Right atrium auricular region (tissue), 2 donors: Measurements from ENCODE around the gene RNF213. TPM values are rescaled to one million over a fixed set of nuclear protein-coding genes. Genes with fewer than 3 reads are reported as not detected.

Experiments used
- DNase-seq: peaks from one replicate; pipeline ENCODE4 v3.0.0-alpha.2; 2019; ENCODE audit warnings: low spot score
- H3K27ac ChIP-seq, 2 donors: fragments of 200-600 bp; sonication (generic); 1 replicate in 1 of 2; 2 replicates in 1 of 2; pipeline ENCODE4 v1.5.1; 2016 to 2019
- H3K27me3 ChIP-seq, 2 donors: fragments of 200-600 bp; sonication (generic); one replicate each; pipeline versions ENCODE4 v1.5.1 to v1.6.0; 2017 to 2019
- H3K36me3 ChIP-seq: fragments of 200-600 bp; sonication (generic); one replicate; pipeline ENCODE4 v1.5.1; 2016
- H3K4me1 ChIP-seq, 2 donors: fragments of 200-600 bp; sonication (generic); one replicate each; pipeline versions ENCODE4 v1.5.1 to v1.6.0; 2017 to 2019
- H3K4me3 ChIP-seq, 2 donors: fragments of 200-600 bp; sonication (generic); 1 replicate in 1 of 2; 2 replicates in 1 of 2; pipeline ENCODE4 v1.5.1; 2017 to 2019; ENCODE audit warnings: mild to moderate bottlenecking in 1 of 2, moderate library complexity in 1 of 2
- H3K9me3 ChIP-seq, 2 donors: fragments of 200-600 bp; sonication (generic); one replicate each; pipeline ENCODE4 v1.5.1; 2019
- total RNA-seq, 2 donors: library from RNA; depleted of rRNA; stranded (reverse); fragments of >200 nt; gene quantifications; one replicate each; pipeline ENCODE4 v1.1.0, GENCODE V29; 2016
- TF ChIP-seq, protein P1 (sequence below), 2 donors: fragments of 200-600 bp; sonication (generic); IDR thresholded peaks; one replicate each; pipeline ENCODE4 v1.5.1; 2019; ENCODE audit warnings: antibody characterized with exemption in 2 of 2

Gene RNF213
- total RNA-seq, 2 donors from 2014 or later = 27.3 to 36.8 TPM

DNA sequence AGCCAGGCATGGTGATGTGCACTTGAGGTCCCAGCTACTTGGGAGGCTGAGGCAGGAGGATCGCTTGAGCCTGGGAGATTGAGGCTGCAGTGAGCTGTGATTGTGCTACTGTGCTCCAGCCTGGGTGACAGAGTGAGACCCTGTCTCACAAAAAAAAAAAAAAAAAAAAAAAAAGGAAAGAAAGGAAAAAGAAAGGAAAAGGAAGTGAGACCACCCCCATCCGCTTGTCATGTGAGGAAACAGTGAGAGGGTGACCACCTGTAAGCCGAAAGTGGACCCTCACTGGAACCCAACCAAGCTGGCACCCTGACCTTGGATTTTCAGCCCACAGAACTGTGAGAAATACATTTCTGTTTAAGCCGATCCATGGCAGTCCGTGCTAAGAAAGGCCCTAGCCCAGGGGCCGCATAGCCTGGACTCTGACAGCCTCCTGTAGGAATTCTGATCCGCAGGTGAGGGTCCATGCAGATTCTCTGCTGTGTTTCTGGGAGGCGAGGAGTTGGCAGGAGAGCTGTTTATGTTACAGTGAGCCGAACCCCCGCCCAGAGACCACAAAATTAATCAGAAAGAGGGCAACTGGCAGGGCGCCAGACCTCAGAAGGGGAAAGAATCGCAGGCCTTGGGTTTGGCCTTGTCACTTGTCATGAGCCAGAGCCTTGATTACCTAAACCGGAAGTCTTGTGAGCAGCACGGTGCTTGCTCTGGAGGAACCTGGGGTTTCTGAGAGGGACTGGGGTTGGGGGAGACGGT is 41.5 kb upstream of the RNF213 start:
- Histone ChIP-seq H3K27ac (peak overlapping the region; percentile 86 to 89), H3K4me3 (peak overlapping the region; percentile 98 to 99), H3K27me3 (no peaks in the 10 kb centered on the region), H3K9me3 (no peaks in the 10 kb centered on the region), H3K4me1 (peaks cover 0 to 21% of the 10 kb centered on the region in 2 donors), H3K36me3 (peaks cover 17% of the 10 kb centered on the region)
- TF ChIP-seq, protein P1, sequence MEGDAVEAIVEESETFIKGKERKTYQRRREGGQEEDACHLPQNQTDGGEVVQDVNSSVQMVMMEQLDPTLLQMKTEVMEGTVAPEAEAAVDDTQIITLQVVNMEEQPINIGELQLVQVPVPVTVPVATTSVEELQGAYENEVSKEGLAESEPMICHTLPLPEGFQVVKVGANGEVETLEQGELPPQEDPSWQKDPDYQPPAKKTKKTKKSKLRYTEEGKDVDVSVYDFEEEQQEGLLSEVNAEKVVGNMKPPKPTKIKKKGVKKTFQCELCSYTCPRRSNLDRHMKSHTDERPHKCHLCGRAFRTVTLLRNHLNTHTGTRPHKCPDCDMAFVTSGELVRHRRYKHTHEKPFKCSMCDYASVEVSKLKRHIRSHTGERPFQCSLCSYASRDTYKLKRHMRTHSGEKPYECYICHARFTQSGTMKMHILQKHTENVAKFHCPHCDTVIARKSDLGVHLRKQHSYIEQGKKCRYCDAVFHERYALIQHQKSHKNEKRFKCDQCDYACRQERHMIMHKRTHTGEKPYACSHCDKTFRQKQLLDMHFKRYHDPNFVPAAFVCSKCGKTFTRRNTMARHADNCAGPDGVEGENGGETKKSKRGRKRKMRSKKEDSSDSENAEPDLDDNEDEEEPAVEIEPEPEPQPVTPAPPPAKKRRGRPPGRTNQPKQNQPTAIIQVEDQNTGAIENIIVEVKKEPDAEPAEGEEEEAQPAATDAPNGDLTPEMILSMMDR (IDR thresholded peaks at IDR 0.05) = no peak
- peak; percentile 87 for DNase-seq

DNA sequence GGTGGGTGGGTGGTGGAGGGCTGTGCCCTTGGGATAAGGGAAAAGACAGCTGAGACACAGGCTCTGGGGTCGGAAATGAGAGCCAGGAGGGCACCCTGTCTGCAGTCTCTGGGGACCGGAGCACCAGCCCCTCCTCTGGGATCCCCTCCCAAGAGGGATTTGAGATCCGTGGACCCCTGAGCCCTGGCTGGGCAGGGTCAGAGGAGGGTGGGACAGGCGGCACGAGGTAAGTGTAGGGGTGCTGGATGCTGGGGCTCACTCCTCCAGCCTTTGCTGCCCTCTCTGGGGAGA is 40.9 kb upstream of the RNF213 start:
- Histone ChIP-seq H3K4me3 (peak overlapping the region; percentile 98 to 99), H3K9me3 (no peaks in the 10 kb centered on the region), H3K27ac (peak overlapping the region; percentile 86 to 89), H3K4me1 (peaks cover 0 to 21% of the 10 kb centered on the region in 2 donors), H3K36me3 (peaks cover 12% of the 10 kb centered on the region), H3K27me3 (no peaks in the 10 kb centered on the region)
- TF ChIP-seq, protein P1 (IDR thresholded peaks at IDR 0.05) = no peak
- DNase-seq = no peak

DNA sequence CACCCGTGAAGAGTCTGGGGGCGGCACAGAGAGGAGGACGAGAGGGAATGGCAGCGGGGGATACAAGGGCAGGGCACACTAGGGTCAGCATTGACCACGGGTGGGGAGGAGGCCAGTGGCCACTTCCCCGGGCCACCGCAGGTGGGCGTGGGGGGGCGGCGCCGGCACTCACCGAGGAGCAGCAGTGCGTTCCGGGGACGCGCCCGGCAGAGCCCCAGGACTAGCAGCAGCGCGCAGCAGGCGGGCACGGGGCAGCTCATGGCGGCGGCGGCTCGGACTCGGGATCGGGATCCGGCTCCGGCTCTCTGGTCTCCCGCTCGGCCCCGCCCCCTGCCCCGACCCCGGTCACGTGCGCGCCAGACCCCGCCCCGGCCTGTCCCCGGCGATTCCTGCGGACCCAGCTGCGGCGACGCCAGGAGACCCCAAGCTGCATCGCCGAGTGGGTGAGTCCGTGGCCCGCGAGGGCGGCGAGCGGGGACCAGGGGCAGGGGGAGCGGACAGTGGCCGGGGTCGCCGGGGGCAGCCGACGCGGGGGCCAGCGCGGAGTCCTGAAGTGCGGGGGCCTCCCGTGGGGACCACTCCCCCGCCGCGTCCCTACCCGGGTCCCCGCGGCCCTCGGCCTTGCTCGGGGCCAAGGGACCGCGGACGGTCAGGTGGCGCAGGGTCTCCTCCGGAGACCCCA is 40.5 kb upstream of the RNF213 start, which contains the start of the genes SGSH and SLC26A11:
Gene SGSH, minus strand, starts transcription at position 280 of the 682 bp plus-strand sequence. Its CDS starts 20 bp downstream, at position 260.
Gene SLC26A11, plus strand, starts transcription at position 374 of the 682 bp plus-strand sequence. CDS start 1,134 bp downstream, outside the sequence.
- H3K27ac ChIP-seq = peak within 1 kb of the TSS; percentile 86 to 89
- no peaks in the 10 kb centered on the region for H3K27me3 ChIP-seq
- TF ChIP-seq, protein P1 (IDR thresholded peaks at IDR 0.05) = peak in 1 of 2 donors; percentile 13
- H3K4me1 ChIP-seq = peaks cover 0 to 21% of the 10 kb centered on the region in 2 donors
- H3K9me3 ChIP-seq = no peaks in the 10 kb centered on the region
- H3K36me3 ChIP-seq = peaks cover 7% of the 10 kb centered on the region
- H3K4me3 ChIP-seq = peak within 1 kb of the TSS; percentile 98 to 99
- peak; percentile 79 for DNase-seq

DNA sequence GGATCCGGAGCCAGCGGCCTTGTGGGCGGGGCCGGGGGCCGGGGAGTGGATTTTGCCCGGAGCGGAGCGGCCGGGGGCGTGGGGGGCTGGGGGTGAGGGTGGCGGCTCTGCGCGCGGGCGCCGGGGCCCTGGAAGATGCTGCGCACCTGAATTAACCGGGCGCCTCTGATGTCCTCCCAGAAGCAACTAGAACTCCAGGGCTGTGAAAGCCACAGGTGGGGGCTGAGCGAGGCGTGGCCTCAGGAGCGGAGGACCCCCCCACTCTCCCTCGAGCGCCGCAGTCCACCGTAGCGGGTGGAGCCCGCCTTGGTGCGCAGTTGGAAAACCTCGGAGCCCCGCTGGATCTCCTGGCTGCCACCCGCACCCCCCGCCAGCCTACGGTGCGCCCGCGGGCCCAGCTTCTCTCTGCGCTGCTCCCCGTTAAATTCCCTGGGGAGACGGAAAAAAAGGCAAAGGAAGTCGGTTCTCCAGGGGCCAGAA is 39.9 kb upstream of the RNF213 start:
- Histone ChIP-seq H3K27ac (peak overlapping the region; percentile 86 to 89), H3K9me3 (no peaks in the 10 kb centered on the region), H3K4me1 (peaks cover 0 to 21% of the 10 kb centered on the region in 2 donors), H3K27me3 (no peaks in the 10 kb centered on the region), H3K36me3 (peaks cover 7% of the 10 kb centered on the region), H3K4me3 (peak overlapping the region; percentile 98 to 99)
- TF ChIP-seq, protein P1 (IDR thresholded peaks at IDR 0.05) = no peak
- DNase-seq = no peak

DNA sequence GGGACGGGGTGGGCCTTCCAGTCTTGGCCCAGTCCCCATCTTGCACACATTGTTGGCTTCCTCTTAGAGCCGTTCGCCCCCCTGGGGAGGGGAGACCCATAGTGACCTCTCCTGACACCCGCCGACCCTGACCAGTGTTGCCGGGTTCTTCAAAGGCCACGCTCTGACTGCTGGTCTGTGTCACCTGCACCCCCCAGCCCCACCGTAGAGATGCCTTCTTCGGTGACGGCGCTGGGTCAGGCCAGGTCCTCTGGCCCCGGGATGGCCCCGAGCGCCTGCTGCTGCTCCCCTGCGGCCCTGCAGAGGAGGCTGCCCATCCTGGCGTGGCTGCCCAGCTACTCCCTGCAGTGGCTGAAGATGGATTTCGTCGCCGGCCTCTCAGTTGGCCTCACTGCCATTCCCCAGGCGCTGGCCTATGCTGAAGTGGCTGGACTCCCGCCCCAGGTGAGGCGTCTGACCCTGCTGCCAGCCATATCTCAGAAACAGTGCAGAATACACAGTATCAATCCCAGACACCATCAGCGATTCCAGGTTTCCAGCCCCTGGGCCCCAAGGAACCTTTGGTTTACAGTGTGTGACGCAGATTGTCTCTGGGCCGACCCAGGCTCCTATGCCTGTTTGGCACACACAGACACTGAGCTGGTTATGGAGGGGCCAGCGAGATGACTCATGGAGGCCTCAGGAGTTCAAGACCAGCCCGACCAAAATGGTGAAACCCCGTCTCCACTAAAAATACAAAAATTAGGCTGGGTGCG is 39.1 kb upstream of the RNF213 start:
- DNase-seq = no peak
- Histone ChIP-seq H3K36me3 (peaks cover 5% of the 10 kb centered on the region), H3K27me3 (no peaks in the 10 kb centered on the region), H3K27ac (peak overlapping the region in 1 of 2 donors; percentile 86), H3K4me3 (peak overlapping the region in 1 of 2 donors; percentile 98), H3K9me3 (no peaks in the 10 kb centered on the region), H3K4me1 (peaks cover 0 to 21% of the 10 kb centered on the region in 2 donors)
- TF ChIP-seq, protein P1 (IDR thresholded peaks at IDR 0.05) = no peak
